GM19397 (cell line): Measurements from ENCODE around the gene NUDT16L1.
"Not testable (repeated sequence)": the region's sequence is repeated elsewhere in the genome, so short reads cannot be mapped to it uniquely, and the experiment has no call there.

Experiments
- ATAC-seq: cut with Tn5 transposase; IDR thresholded peaks from one replicate; pipeline ENCODE4 v1.9.1; 2021; ENCODE audit warnings: mild to moderate bottlenecking, moderate library complexity; ENCODE audit not compliant: unreplicated experiment

The NUDT16L1 gene

DNA sequence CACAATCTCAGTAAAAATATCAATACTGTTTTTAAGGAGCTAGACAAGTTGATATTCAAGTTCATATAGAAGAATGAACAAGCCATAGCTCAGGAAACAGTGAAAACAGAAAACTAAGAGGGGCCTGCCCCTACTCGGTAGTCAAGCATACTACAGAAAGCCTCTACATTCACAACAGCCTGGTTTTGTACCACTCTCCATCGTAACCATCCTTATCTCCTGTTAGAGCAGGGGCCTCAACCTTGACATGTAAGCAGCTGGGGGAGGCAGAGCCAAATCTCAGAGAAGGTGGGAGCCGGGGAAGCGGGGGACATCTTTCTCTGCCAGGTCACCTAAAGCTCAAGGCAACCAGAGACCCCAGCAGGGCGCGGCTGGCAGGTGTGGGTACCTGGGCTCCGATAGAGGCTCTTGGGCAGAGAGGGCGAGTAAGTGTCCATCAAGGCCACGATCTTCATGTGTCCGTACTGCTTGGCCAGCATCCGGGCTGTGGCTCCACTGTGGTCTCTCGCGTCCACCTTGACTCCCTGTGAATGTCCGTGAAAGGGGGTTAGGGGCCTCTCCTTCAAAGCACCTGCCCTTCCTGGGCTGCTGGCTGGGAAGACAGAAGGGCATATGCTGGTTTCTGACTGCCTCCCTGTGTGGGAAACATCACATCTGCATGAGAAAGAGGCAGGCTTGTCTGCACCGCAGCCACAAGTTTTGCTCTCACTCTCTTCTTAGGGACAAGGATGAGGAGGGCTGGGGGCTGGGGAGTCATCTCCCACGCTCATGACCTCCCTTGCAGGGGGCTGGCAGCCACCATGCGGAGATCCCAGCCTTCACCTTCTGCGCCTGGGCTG is 20.5 kb downstream of the NUDT16L1 start:
- ATAC-seq: no peak

DNA sequence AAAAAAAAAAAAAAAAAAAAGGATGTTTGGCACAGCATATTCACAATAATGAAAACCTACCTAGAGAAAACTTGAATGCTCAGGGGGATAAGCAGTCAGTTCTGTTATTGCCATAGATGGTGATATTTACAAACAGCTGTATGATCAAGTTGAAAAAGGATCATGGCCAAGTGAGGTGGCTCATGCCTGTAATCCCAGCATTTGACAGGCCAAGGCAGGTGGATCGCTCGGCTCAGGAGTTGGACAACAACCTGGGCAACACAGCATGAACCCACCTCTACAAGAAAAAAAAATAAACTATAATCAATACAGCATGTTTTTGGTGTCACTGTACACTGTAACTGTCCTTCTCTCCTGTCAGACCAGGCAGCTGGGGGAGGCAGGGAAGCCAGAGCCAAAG is 21.6 kb downstream of the NUDT16L1 start:
- no peak for ATAC-seq

DNA sequence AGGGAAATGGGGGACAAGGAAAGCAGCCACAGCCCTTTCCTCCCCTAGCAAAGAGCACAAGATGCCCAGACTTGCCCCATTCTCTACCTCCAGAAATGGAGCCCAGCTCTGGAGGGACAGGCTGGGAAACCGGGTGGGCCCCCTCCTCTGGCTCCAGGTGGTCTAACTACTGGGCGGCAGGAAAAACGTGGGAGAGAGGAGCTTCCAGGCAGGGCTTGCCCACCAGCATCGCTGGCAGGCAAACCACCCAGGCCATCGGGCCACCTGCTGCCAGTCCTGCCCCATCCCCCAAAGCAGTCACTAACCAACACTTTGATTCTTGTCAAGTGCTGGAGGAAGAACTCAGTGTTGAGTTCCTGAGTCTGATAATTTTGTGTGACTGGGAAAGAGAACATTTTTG is 25.1 kb downstream of the NUDT16L1 start:
- ATAC-seq: no peak

DNA sequence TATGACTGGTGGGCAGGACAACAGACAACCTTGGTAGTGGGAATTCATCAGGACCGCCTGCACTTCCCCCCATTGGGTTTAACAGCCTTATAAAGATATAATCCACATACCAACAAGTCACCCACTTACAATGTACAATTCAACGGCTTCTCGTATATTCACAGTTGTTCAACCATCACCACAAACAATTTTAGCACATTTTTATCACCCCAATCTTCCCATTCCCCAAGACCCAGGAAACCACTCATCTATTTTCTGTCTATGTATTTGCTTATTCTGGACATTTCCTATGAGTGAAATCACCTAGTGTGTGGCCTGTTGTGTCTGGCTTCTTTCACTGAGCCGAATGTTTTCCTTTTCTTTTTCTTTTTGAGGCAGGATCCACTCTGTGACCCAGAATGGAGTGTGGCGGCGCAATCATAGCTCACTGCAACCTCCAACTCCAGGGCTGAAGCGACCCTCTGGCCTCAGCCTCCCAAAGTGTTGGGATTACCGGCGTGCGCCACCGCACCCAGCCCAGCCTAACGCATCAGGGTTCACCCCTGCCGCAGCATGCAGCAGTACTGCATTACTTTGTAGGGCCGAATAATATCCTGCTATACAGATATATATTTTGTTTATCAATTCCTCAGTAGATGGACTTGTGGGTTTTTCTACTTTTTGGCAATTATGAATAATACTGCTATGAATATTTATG is 29.9 kb downstream of the NUDT16L1 start:
- ATAC-seq: no peak

DNA sequence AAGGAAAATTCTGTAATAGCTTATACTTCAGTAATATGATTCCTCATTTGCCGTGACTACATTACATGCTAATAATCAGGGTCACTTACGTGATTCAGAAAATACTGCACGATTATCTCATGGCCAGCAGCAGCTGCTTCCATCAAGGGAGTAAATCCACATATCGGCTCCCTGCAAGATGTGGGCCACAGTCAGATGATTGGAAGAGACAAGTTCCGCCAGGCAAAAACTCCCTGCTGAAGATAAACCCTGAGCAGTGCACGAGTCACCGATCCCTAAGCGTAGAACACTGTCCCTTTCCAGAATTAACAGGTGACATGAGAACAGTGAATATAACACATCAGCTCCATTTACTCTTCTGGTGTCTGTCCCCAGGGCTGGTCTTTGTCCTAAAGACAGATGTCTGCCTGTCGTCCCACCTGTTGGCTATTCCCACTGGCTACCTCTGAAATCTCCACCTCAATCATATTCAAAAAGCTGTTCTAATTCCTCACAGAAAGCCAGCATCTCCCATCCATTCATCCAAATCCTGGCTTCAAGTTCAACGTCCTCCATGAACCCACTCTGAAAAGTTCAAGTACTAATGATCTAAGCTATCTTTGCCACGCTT is 31.4 kb downstream of the NUDT16L1 start:
- no peak for ATAC-seq

DNA sequence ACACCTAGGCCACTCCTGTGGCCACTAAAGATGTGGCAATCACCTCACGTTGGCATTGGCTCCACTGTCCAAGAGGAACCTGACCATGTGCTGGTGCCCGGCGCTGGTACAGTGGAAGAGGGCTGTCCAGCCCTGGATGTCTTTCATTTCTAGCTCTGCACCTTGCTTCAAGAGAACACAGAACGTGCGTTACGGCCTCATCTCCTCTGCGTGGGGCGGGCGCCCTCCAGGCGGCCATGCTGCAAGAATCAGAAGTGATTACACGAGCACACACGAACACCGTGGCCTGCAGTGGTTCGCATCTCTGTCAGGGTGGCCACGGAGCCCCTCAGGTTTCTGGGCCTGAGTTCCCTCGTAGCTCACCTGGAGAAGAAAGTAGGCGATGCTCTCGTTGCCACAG is 33.3 kb downstream of the NUDT16L1 start:
- no peak for ATAC-seq

DNA sequence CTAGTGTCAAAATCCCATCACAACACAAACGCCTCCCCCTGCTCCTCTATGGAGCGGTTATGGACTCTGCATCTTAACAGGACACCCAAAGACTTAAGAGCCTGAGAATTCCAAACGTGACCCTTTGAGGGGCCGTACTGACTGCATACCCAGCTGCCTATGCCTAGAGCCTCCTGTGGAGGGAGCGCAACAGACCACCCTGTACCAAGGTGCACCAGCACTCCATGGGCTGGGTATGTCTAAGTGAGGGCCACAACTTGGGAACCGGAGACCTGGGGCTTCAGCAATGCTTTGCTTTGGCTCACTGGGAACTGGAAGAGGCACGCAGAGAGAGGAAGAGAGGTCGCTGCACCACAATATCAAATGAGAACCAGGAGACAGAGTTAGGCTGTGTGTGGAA is 35.3 kb downstream of the NUDT16L1 start:
- ATAC-seq: no peak

DNA sequence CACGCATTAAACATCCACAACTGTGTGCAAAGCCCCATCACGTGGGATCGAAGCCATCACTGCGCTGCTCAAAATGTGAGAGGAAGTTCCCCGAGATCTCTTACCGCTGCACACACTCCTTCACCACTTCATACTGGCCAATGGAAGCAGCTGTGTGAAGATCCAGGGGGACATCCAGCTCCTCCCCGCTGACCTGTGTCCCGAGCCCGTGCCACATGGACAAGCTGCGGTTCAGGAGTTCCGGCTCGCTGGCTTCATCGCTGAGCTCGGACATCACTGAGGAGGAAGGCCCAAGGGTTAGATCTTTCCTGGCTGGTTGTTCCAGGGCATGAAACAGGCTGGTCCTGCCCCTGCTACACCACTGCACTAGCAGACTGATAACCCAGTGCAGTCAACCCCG is 36.5 kb downstream of the NUDT16L1 start:
- no peak for ATAC-seq

DNA sequence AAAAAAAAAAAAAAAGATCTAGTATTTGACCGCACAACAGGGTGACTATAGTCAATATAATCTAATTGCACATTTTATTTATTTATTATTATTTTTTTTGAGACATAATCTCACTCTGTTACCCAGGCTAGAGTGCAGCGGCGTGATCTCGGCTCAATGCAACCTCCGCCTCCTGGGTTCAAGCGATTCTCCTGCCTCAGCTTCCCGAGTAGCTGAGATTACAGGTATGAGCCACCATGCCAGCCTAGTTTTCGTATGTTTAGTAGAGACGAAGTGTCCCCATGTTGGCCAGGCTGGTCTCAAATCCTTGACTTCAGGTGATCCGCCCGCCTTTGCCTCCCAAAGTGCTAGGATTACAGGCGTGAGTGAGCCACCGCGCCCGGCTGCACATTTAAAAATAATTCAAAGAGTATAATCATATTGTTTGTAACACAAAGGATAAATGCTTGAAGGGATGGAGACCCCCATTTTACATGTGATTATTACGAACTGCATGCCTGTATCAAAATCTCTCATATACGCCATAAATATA is 39.9 kb downstream of the NUDT16L1 start:
- ATAC-seq: no peak

DNA sequence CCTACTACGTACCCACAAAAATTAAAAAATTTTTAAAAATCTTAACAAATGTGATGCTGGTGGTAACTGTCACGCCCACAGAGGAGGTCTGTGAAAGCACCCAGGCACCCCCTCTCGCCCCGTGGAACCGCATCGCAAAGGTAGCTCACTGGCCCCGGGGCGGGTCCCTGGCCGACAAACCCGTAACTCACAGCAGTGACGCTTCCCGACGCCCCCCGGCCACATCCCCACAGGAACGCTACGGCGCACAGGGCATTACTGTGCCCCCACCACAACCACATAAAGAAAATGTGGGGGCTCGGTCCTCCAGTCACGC is 40.3 kb downstream of the NUDT16L1 start:
- ATAC-seq: peak; percentile 13

DNA sequence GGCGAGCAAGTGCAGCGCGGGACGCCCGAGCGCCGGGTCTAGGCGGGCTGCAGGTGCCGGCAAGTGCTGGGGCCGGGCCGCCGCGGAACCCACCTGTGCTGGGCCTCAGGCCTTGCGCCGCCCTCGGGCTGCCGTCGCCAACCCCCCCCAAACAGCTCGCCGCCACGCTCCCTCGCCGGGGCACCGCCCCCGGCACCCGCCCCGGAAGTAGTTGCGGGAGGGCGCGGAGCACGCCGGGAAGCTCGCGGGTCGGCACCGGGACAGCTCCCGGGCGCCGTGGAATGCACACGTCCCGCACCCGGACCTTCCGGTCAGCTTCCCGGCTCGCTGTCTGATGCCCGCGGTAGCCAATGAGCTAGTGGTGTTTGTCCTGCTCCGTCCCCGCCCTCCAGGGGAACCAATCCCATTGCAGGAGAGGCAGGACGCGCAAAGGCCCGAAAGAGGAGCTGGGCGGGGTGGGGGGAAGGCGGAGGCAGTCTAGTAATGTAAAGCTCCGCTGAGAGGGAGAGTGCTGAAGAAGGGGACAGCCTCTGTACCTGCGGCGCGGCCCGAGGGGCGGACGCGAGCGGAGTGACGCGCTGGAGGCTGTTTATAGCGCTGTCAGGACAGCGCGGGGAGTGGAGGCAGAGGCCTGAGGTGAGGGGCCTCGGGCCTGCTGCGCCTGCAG is 40.8 kb downstream of the NUDT16L1 start, which contains the start of the genes ANKS3 and DNAAF8:
Gene ANKS3, minus strand, starts transcription at position 209 of the 667 bp plus-strand sequence. CDS start 4,122 bp downstream, outside the sequence.
Gene DNAAF8, plus strand, starts transcription at position 475 of the 667 bp plus-strand sequence. CDS start 1,978 bp downstream, outside the sequence.
- ATAC-seq: peak; percentile 72

DNA sequence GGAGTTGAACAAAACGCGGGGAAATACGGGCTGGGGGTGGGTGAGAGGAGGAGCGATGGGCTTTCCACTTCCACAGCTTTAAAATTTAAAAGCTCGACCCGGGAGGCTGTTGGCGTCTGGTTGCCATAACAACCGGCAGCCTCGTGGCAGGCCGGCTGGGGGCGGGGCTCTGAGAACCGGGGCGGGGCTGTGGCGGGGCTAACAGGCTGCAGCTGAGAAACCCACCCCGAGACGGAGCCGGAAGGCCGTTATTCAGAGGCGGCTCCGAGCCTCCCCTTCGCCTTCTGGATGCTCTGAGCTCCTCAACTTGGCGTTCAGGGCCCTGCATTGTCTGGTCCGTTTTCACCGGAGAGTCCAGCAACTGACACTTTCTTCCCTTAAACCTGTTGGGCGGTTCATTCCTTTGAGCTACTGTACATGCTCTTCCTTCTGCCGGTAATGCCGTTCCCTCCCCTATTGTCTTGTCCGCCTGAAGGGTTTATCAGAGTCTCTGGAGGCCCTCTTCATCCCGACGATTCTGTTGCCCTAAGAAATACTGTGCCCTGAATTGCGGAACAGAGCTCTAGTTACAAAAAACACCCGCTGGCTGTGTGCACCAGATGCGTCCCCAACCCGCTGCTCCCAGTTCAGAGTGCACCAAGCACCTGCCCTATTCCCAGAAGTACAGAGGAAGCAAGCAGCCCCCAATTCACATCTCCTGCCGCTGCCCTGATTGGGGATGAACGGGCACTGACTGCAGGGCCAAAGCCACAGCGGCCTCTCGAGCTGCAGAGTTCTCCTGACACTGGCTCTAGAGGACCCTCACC is 41.6 kb downstream of the NUDT16L1 start:
- ATAC-seq: peak; percentile 61

DNA sequence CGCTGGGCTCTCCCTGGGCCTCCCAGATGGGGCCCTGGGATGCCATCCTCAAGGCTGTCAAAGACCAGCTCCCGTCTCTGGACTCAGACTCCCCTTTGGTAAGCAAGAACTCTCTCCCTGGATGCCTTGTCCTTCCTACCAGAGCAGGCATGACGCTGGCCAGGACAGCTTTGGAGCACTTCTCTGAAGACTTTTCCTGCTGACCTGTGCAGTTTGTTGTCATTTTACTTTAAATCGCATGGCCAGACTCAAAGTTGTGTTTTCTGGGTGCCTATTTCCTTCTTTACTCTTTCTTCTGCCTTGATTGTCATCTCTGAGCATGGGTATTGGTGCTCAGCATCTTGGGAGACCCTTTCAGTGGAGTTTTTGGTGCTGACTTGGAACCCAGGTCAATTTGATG is 43.2 kb downstream of the NUDT16L1 start:
- no peak for ATAC-seq

DNA sequence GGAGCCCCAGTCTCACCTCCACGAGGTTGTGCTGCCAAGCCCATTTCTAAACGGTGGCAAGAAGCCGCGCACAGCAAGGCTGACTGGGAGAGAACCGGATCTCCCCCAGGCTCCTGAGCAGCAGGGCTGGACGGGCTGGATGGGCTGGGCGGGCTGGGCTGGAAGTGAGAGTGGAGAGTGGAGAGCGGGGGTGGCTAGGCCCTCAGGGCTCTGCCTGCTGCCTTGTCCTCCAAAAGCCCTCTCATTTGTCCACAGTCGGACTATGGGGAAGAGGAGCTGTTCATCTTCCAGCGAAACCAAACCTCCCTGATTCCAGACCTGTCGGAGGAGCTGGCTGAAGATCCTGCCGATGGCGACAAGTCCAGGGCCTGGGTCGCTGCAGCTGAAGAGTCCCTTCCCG is 44.2 kb downstream of the NUDT16L1 start:
- ATAC-seq: no peak

DNA sequence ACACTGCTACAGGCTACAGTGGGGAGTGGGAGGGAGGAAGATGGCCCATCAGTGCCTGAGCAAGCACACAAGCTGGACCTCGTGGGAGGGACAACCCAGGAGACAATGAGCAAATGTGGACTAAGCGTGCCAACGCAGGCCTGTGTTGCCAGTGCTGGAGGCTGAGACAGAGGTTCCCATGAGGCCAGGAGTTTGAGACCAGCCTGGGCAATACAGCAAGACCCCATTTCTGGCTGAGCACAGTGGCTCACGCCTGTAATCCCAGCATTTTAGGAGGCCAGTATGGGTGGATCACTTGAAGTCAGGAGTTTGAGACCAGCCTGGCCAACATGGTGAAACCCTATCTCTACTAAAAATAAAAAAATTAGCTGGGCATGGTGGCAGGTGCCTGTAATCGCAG is 45.0 kb downstream of the NUDT16L1 start:
- ATAC-seq: not testable (repeated sequence)

DNA sequence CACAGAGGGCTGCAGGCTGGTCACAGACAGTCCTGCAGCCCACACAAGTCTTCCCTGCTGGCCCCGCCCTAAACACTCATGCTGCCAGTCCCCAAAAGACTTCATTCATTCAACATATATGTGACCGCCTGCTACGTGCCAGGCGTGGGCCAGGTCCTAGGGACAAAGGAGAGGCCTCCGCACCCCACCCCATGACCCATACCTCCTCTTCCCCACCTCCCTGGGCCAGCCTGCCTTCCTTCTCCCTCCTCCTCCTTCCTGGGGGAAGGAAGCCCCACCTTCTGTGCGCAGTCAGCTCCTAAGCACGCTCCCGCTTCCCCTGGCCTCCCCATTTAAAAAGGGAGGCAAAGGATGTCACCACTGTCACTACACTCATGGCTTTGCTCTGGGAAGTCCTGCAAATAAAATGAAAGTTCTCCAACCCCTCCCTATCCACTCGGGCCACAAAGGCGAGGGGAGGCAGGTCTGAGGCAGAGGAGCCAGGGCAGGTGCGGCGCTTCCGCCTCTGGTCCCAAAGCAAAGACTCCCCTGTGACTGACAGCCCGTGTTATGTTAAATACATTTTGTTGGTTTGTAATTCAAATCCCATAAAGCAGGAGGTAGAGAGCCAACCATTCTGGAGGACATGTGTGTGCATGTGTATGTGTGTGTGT is 50.0 kb downstream of the NUDT16L1 start:
- no peak for ATAC-seq

DNA sequence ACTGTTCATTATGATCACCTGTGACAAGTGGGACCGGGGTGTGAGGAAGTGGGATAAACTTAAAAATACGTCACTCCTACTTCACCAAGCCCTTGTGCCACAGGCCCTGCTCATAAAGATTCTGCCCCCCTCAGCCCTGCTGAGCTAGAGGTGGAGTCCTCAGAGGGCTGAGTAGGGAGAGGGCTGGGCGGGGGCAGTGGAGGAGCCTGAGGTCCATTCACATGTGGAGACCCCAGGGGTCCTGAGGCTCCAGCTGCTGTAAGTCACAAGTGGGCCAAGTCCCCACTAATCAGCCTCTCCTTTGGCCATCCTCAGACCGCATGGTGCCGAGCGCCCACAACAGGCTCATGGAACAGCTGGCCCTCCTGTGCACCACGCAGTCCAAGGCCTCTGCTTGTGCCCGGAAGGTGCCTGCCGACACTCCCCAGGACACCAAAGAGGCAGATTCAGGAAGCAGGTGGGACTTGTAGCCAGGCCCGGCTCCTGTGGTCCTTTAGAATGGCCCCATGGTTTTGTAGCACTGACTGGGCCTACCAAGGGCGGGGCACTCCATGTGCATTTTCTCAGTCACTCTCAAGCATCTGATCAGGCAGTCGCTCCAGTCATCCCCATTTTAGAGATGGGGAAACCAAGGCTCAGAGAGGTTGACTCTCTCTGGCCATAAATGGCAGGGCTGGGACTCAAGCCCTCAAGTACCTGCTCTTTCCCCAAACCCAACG is 51.4 kb downstream of the NUDT16L1 start:
- ATAC-seq: no peak

DNA sequence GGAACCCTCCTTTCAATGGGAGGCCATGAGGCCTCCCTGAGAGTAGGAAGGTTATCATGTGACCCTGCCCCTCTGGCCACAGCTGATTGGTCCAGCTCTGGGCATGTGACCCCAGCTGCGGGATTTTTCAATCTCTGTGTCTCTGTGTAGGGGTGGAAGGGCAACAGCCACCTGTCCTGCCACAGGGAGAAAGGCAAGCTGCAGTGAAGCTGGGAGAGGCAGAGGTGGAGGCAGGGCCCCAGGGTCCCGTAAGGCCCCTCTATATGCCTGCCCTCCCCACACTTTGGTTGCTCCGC is 51.9 kb downstream of the NUDT16L1 start:
- ATAC-seq: no peak
